22Rv1 (cell line): ENCODE measurements around the gene FMOD.
A peak's percentile ranks its signal among the peaks of the same experiment; 100 is the strongest.

Experiments used
- H3K27ac ChIP-seq: fragments of 450-650 bp; 2 replicates; pipeline ENCODE4 v1.5.1; 2017
- CTCF ChIP-seq: fragments of 450-650 bp; IDR thresholded peaks from 2 replicates; pipeline ENCODE4 v1.5.1; 2017; ENCODE audit warnings: mild to moderate bottlenecking
- ZFX ChIP-seq: fragments of 450-650 bp; IDR thresholded peaks from 2 replicates; pipeline ENCODE4 v1.6.1; 2017; ENCODE audit warnings: antibody characterized with exemption, borderline replicate concordance

FMOD gene

GRCh38 chr1:203325026-203325417 is 25.9 kb downstream of the FMOD start:
- TF ChIP-seq CTCF (no peak), ZFX (no peak)
- no peak overlapping the region for H3K27ac ChIP-seq

DNA sequence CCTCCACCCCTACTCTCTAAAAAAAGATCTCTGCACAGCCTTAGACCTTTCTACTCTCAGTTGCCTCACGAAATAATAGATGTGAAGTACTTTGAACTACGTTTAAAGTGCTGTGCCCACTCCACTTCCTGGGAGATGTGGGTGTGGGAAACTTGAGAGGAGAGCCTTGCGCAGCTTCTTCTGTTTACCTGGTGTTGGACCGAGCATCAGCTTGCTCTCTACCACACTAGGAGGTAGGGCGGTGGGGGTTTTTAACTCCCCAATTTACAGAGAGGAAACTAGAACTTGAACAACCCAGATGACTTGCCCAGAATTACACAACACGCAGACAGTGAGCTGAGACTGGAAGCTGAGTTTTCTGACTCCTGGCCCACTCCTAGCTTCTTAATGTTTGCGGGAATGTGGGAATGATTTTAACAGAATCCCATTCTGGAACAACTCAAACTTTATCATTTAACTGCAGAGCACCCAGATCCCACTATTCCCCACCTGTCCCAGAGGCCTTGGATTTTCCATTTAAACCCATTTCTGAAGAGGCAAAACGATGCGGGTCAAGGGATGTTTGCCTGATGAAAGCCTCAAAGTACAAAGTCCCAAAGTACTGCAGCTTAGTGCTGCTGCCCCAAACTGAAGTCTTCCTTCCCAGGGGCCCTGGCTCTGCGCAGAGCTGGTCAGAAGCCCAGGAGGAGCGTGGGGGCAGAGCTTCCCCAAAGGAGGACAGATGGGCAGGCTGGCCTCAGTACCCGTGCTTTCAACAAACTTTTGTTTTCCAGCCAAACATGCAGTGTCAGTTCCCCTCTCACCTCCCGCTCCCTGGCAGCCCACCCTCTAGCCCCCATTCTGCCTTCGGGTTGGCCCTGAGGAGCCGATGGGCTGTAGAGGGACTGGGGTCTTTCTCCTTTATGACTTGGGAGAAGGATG is 26.6 kb downstream of the FMOD start:
- H3K27ac ChIP-seq, result no peak overlapping the region
- TF ChIP-seq ZFX, result no peak
- no peak for TF ChIP-seq CTCF

DNA sequence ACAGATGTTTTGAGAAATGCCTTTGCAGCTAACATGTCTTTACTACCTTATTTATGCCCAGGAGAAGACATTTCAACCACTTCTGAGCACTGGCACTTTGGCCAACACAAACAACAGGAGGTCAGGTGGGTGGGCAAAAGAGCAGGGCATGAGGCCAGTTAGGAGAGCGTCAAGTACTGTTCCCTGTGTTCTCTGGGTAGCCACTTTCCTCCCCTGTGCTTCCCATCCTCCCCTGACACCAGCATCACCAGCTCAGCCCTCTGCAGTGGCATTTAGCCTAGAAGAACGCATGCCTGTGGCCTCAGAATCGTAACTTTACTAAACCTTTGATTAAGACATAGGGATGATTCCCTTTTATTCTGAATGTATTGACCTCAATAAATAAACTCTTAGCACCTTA is 27.3 kb downstream of the FMOD start:
- H3K27ac ChIP-seq, result no peak overlapping the region
- TF ChIP-seq ZFX, result no peak
- TF ChIP-seq CTCF, result no peak

DNA sequence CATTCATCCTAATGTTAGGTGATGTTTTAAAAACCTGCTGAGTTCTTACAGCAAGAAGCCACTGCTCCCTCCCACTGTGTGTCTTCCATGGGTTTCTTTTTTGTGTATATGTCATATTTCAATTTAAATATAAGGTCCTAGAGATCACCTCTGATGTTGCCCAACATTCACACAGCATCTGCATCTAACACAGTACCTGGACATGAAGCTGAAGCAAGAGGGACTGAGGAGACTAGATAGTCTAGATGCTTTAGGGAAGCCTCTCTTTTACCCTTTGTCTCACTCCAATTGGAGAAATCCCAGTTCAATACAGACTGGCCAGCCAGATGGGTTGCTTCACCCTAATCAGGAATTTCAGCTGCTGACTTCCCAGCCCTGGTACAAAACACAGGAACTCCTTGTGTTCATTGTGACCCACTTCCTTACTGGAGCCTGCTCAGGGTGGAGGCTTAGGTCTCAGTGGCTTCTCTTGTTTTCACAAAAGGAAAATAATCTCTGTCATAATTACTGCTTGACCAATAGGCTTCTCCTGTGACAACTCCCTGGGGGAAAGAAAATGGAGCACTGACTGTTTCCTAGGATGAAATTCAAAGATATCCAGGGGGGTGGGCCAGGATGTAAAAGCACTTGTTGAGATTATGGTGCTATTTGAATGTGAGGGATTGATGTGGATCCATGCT is 28.3 kb downstream of the FMOD start:
- no peak for TF ChIP-seq CTCF
- peak overlapping the region; percentile 21; the same call in 1 of the 2 replicates for H3K27ac ChIP-seq

- no peak overlapping the region for H3K27ac ChIP-seq
- TF ChIP-seq ZFX (no peak), CTCF (no peak)
These were observed 29.5 kb downstream of the FMOD start for GRCh38 chr1:203321273-203322052.

DNA sequence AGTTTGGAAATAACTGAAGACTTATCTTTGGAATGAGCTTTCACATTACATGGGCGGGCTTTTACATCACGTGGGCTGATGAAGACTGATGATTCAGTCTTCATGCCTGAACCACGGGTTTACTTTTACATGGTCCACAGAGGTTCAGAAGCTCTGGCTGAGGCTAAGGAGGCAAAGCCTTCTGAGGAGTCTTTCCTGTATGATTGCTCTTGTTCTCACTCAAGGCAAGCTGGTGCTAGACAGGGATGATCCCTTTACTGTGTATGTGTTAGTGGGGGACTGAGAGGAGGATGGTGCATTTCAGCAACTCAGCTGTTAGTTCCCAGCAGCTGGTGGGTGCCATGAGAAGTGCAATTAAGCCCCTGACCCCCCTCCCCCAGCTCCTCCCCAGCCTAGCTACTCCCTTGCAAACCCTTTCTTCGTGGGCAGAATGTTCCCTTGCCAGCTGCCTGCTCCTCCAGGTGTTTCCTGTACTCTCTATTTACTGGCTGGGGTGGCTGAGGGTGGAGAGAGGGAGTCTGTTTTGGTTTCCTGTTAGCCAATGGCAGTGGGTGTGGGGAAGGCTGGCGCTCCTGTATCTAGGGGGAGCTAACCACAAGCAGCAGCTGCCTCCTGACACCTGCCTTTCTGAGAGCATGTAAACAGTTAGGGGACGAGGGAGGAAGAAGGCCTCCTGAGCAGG is 30.2 kb downstream of the FMOD start:
- TF ChIP-seq CTCF (no peak), ZFX (no peak)
- H3K27ac ChIP-seq, result no peak overlapping the region
